ENCODE measurements around the gene SH3TC1. TPM values are rescaled to one million over a fixed set of nuclear protein-coding genes. Genes with fewer than 3 reads are reported as not detected.

The SH3TC1 gene
- total and polyA plus RNA-seq, 2 of the 13 experiments (the other 11 are each of a cell fraction or from before 2014, with no cell fraction given) = 14.9 to 21.8 TPM

DNA sequence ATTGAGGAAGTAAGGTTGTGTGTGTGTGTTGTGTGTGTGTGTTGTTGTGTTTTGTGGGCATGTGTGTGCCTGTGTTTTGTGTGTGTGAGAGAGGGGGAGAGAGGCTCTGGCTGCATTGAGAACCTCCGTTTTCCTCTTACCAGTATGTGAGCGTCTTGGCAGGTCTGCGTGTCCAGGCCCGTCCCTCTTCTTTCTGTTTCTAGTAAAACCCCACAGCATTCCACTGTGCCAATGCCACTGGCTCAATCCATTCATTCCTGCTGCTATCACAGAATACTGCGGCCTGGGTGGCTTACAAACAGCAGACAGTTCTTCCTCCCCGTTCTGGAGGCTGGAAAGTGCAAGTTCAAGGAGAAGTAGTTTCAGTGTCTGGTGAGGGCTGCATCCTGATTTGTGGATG, 55.0 kb downstream of the SH3TC1 start (continued):
- TF ChIP-seq PHF21A (CRISPR knock-in tag; IDR thresholded peaks at IDR 0.05) (no peak), ZNF317 (CRISPR knock-in tag; IDR thresholded peaks at IDR 0.05) (no peak), ATF7 (IDR thresholded peaks at IDR 0.05) (no peak), ATF7 (CRISPR knock-in tag; IDR thresholded peaks at IDR 0.05) (no peak), ZNF362 (CRISPR knock-in tag; IDR thresholded peaks at IDR 0.05; ENCODE audit: borderline replicate concordance) (no peak)
- TF ChIP-seq, protein P1, sequence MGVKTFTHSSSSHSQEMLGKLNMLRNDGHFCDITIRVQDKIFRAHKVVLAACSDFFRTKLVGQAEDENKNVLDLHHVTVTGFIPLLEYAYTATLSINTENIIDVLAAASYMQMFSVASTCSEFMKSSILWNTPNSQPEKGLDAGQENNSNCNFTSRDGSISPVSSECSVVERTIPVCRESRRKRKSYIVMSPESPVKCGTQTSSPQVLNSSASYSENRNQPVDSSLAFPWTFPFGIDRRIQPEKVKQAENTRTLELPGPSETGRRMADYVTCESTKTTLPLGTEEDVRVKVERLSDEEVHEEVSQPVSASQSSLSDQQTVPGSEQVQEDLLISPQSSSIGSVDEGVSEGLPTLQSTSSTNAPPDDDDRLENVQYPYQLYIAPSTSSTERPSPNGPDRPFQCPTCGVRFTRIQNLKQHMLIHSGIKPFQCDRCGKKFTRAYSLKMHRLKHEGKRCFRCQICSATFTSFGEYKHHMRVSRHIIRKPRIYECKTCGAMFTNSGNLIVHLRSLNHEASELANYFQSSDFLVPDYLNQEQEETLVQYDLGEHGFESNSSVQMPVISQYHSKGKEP (CRISPR knock-in tag; IDR thresholded peaks at IDR 0.05) = no peak

GRCh38 chr4:8255698-8256441, 56.8 kb downstream of the SH3TC1 start:
- Histone ChIP-seq H3K27me3 (ENCODE audit: control insufficient read depth in 1 of 2, insufficient read depth in 2 of 2, low read length in 2 of 2) (peaks cover 4 to 25% of the 10 kb centered on the region in 2 experiments; a peak in 4 of 5 replicates), H3K4me1 (ENCODE audit: insufficient read depth, low read length) (peaks cover 19% of the 10 kb centered on the region), H4K20me1 (ENCODE audit: insufficient read depth, low read length) (peaks cover 1% of the 10 kb centered on the region; the same call in 1 of the 2 replicates), H2AFZ (ENCODE audit: low read length) (no peak overlapping the region), H3K9ac (ENCODE audit: insufficient read depth, low read depth, low read length) (no peak overlapping the region), H3K9me3 (ENCODE audit: low read length) (no peaks in the 10 kb centered on the region), H3K4me3 (replicated peaks in 1 of 3; ENCODE audit: insufficient read depth in 1 of 3, low read depth in 2 of 3, low read length in 3 of 3) (no peak overlapping the region), H3K79me2 (ENCODE audit: insufficient read depth, low read length) (no peaks in the 10 kb centered on the region), H3K4me2 (ENCODE audit: low read depth, low read length) (no peak overlapping the region), H3K27ac (ENCODE audit: extremely low read length, insufficient read depth, low read length) (no peak overlapping the region), H3K36me3 (replicated peaks in 1 of 2; ENCODE audit: control insufficient read depth in 1 of 2, insufficient read depth in 2 of 2, low read length in 2 of 2) (no peaks in the 10 kb centered on the region)
- TF ChIP-seq, protein P2, sequence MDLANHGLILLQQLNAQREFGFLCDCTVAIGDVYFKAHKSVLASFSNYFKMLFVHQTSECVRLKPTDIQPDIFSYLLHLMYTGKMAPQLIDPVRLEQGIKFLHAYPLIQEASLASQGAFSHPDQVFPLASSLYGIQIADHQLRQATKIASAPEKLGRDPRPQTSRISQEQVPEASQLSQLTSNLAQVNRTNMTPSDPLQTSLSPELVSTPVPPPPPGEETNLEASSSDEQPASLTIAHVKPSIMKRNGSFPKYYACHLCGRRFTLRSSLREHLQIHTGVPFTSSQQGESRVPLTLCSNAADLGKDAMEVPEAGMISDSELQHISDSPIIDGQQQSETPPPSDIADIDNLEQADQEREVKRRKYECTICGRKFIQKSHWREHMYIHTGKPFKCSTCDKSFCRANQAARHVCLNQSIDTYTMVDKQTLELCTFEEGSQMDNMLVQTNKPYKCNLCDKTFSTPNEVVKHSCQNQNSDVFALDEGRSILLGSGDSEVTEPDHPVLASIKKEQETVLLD (CRISPR knock-in tag; IDR thresholded peaks at IDR 0.05; ENCODE audit: low read depth) = no peak
- TF ChIP-seq ZNF44 (CRISPR knock-in tag; IDR thresholded peaks at IDR 0.05) (no peak), ZNF329 (CRISPR knock-in tag; IDR thresholded peaks at IDR 0.05; ENCODE audit: low read depth) (peak; percentile 96), HOXA5 (CRISPR knock-in tag; IDR thresholded peaks at IDR 0.05) (no peak), ZFAT (CRISPR knock-in tag; conservative IDR thresholded peaks at IDR 0.05) (no peak), XRCC5 (optimal IDR thresholded peaks at IDR 0.05; ENCODE audit: low read length) (no peak)
- TF ChIP-seq, protein P3, sequence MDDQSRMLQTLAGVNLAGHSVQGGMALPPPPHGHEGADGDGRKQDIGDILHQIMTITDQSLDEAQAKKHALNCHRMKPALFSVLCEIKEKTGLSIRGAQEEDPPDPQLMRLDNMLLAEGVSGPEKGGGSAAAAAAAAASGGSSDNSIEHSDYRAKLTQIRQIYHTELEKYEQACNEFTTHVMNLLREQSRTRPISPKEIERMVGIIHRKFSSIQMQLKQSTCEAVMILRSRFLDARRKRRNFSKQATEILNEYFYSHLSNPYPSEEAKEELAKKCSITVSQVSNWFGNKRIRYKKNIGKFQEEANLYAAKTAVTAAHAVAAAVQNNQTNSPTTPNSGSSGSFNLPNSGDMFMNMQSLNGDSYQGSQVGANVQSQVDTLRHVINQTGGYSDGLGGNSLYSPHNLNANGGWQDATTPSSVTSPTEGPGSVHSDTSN (CRISPR knock-in tag; IDR thresholded peaks at IDR 0.05; ENCODE audit: borderline replicate concordance) = no peak
- no peak for ATAC-seq
- intact Hi-C loops (cut with micrococcal nuclease; ENCODE audit: unreplicated experiment) = no loop called here
- DNase-seq (ENCODE audit: low spot score) = no peak
- in situ Hi-C loops (cut with HindIII; ENCODE audit: extremely low pct_ligation_motif_present, low pct_unique_long_range_greater_than_20kb) = no loop called here
- CTCF ChIA-PET (ENCODE audit: low intra/inter-chr PET ratio, low total read pairs) = no interaction called here
- WGBS (ENCODE audit: low lambda C conversion rate) = 49% methylated on average over 11 of the region's 14 CpGs
- BruUV-seq (replicated peaks) = no TSS peak
- no peak for FAIRE-seq
- POLR2A ChIA-PET = no interaction called here

All from HepG2 (cell line).